Liver (tissue), 9 donors: ENCODE results near the gene SGIP1. TPM values are rescaled to one million over a fixed set of nuclear protein-coding genes. Genes with fewer than 3 reads are reported as not detected.

Experiments used
- DNase-seq: peaks from one replicate; pipeline ENCODE4 v3.0.0-alpha.2; 2017; ENCODE audit warnings: low spot score
- H3K27ac ChIP-seq, 2 donors: one replicate each; pipeline ENCODE4 v1.7.0; 2013; ENCODE audit warnings: inconsistent platforms in 2 of 2, low read length in 2 of 2, control low read depth in 1 of 2, low read depth in 1 of 2, mild to moderate bottlenecking in 1 of 2
- H3K27me3 ChIP-seq, 4 donors: one replicate each; pipeline versions ENCODE4 v1.6.1 to v1.7.0; 2013; ENCODE audit warnings: low read length in 3 of 4, inconsistent platforms in 1 of 4, mild to moderate bottlenecking in 1 of 4, moderate library complexity in 1 of 4; ENCODE audit not compliant: control insufficient read depth in 4 of 4, insufficient read depth in 4 of 4
- H3K36me3 ChIP-seq, 4 donors: one replicate each; pipeline versions ENCODE4 v1.6.1 to v1.7.0; 2013; ENCODE audit warnings: low read length in 3 of 4, mild to moderate bottlenecking in 3 of 4, low read depth in 1 of 4, moderate library complexity in 1 of 4; ENCODE audit not compliant: control insufficient read depth in 4 of 4, insufficient read depth in 3 of 4
- H3K4me1 ChIP-seq, 4 donors: one replicate each; pipeline versions ENCODE4 v1.6.1 to v1.7.0; 2013; ENCODE audit warnings: low read length in 3 of 4, mild to moderate bottlenecking in 3 of 4, moderate library complexity in 1 of 4; ENCODE audit not compliant: control insufficient read depth in 4 of 4, insufficient read depth in 4 of 4
- H3K4me3 ChIP-seq, 3 donors: one replicate each; pipeline versions ENCODE4 v1.6.1 to v1.7.0; 2013; ENCODE audit warnings: low read length in 3 of 3, control low read depth in 1 of 3, low read depth in 1 of 3, mild to moderate bottlenecking in 1 of 3
- H3K9ac ChIP-seq, 2 donors: one replicate each; pipeline ENCODE4 v1.7.0; 2013; ENCODE audit warnings: low read length in 2 of 2, mild to moderate bottlenecking in 2 of 2, moderate library complexity in 2 of 2, control low read depth in 1 of 2, low read depth in 1 of 2
- H3K9me3 ChIP-seq, 4 donors: one replicate each; pipeline versions ENCODE4 v1.6.1 to v1.7.0; 2013; ENCODE audit warnings: low read length in 3 of 4; ENCODE audit not compliant: control insufficient read depth in 4 of 4
- EGR1 ChIP-seq, 2 donors: IDR thresholded peaks; 2 replicates each; pipeline ENCODE4 v1.6.1; 2016 to 2018; ENCODE audit warnings: antibody characterized with exemption in 2 of 2, low read depth in 2 of 2
- FOXA1 ChIP-seq: IDR thresholded peaks from 2 replicates; pipeline ENCODE4 v1.6.1; 2016; ENCODE audit warnings: antibody characterized with exemption
- FOXA2 ChIP-seq: IDR thresholded peaks from 2 replicates; pipeline ENCODE4 v1.6.1; 2016; ENCODE audit warnings: antibody characterized with exemption
- GABPA ChIP-seq, 2 donors: IDR thresholded peaks in 1 of 2; conservative IDR thresholded peaks in 1 of 2; 2 replicates each; pipeline ENCODE4 v1.6.1; 2016; ENCODE audit warnings: antibody characterized with exemption in 2 of 2, mild to moderate bottlenecking in 1 of 2, moderate library complexity in 1 of 2
- HNF4A ChIP-seq, 2 donors: conservative IDR thresholded peaks; 2 replicates each; pipeline ENCODE4 v1.6.1; 2016; ENCODE audit warnings: antibody characterized with exemption in 2 of 2, mild to moderate bottlenecking in 2 of 2
- HNF4G ChIP-seq: IDR thresholded peaks from 2 replicates; pipeline ENCODE4 v1.6.1; 2016; ENCODE audit warnings: antibody characterized with exemption
- JUND ChIP-seq, 2 donors: IDR thresholded peaks; 2 replicates each; pipeline ENCODE4 v1.6.1; 2016; ENCODE audit warnings: antibody characterized with exemption in 2 of 2
- NR2F2 ChIP-seq: IDR thresholded peaks from 2 replicates; pipeline ENCODE4 v1.6.1; 2016; ENCODE audit warnings: antibody characterized with exemption
- RAD21 ChIP-seq, 2 donors: IDR thresholded peaks; 2 replicates each; pipeline ENCODE4 v1.6.1; 2016; ENCODE audit warnings: antibody characterized with exemption in 2 of 2, mild to moderate bottlenecking in 2 of 2
- RXRA ChIP-seq, 2 donors: IDR thresholded peaks; 2 replicates each; pipeline ENCODE4 v1.6.1; 2017 to 2018; ENCODE audit warnings: antibody characterized with exemption in 2 of 2, mild to moderate bottlenecking in 1 of 2
- SP1 ChIP-seq: IDR thresholded peaks from 2 replicates; pipeline ENCODE4 v1.6.1; 2018; ENCODE audit warnings: antibody characterized with exemption, mild to moderate bottlenecking
- TAF1 ChIP-seq: conservative IDR thresholded peaks from 2 replicates; pipeline ENCODE4 v1.6.1; 2016; ENCODE audit warnings: antibody characterized with exemption, mild to moderate bottlenecking
- YY1 ChIP-seq: IDR thresholded peaks from 2 replicates; pipeline ENCODE4 v1.6.1; 2016; ENCODE audit warnings: antibody characterized with exemption, mild to moderate bottlenecking
- WGBS: extraction: QIAGEN DNeasy Blood & Tissue Kit; methylation state at CpG from one replicate; pipeline ENCODE4 v1.1.7; 2013; 5-methylcytosine and 5-hydroxymethylcytosine counted together
- polyA plus RNA-seq, 2 donors: library from polyadenylated mRNA; stranded (reverse) in 1 of 2; unstranded in 1 of 2; fragments of 200-250 nt in 1 of 2; fragments of >200 nt in 1 of 2; fragmentation: Nextera tagmentation in 1 of 2; extraction: Ambion mirVana in 1 of 2; gene quantifications; one replicate each; pipeline versions ENCODE4 v1.2.1 to v1.2.3, GENCODE V29; 2013 to 2015
- total RNA-seq, 2 donors: library from RNA; depleted of rRNA; stranded (reverse); fragments of >200 nt; gene quantifications; one replicate each; pipeline ENCODE4 v1.2.3, GENCODE V29; 2014
- TF ChIP-seq, protein P1 (sequence below): IDR thresholded peaks from 2 replicates; pipeline ENCODE4 v1.6.1; 2016; ENCODE audit warnings: antibody characterized with exemption, mild to moderate bottlenecking
- TF ChIP-seq, protein P2 (sequence below): IDR thresholded peaks from 2 replicates; pipeline ENCODE4 v1.6.1; 2016; ENCODE audit warnings: antibody characterized with exemption
- TF ChIP-seq, protein P3 (sequence below): IDR thresholded peaks from 2 replicates; pipeline ENCODE4 v1.6.1; 2016; ENCODE audit warnings: antibody characterized with exemption
- TF ChIP-seq, protein P4 (sequence below): fragments of 150-350 bp; IDR thresholded peaks from 2 replicates; pipeline ENCODE4 v1.5.1; 2017; ENCODE audit warnings: improper control_type of control experiment, low read depth, low read length; ENCODE audit not compliant: missing input control
- TF ChIP-seq, protein P5 (sequence below): IDR thresholded peaks from 2 replicates; pipeline ENCODE4 v1.6.1; 2016; ENCODE audit warnings: antibody characterized with exemption
- donor health status: healthy.
- donor health status: healthy.
- donor health status: healthy.
- donor health status: healthy.
- donor health status: healthy.

The SGIP1 gene
- total and polyA plus RNA-seq, 4 donors = 0.09 to 2.5 (median 0.38) TPM

DNA sequence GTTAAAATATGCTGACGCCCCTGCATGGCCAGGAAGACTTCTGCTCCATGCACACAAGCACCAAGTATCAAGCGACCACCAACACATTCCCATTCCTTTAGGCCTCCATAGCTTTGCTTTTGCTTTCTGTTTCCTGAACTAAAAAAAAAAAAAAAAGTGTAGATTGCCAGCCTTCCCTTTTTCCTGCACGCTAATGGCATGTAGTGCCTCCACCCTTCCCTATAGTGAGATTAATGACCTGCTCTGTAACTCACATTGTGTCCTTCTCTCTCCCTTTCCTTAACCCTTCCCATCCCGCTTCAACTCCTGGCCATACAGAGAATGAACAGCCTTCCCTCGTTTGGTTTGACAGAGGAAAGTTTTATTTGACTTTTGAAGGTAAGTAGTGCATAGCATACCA is 161.2 kb downstream of the SGIP1 start:
- WGBS = 73% methylated on average over 5 of the region's 5 CpGs
- H3K27ac ChIP-seq = peak overlapping the region in 1 of 2 donors; percentile 7
- no peaks in the 10 kb centered on the region for H3K9me3 ChIP-seq
- H3K4me1 ChIP-seq = no peaks in the 10 kb centered on the region
- H3K9ac ChIP-seq = no peak overlapping the region
- H3K4me3 ChIP-seq = no peak overlapping the region
- no peaks in the 10 kb centered on the region for H3K27me3 ChIP-seq
- no peak for DNase-seq
- no peaks in the 10 kb centered on the region for H3K36me3 ChIP-seq
- TF ChIP-seq, protein P1, sequence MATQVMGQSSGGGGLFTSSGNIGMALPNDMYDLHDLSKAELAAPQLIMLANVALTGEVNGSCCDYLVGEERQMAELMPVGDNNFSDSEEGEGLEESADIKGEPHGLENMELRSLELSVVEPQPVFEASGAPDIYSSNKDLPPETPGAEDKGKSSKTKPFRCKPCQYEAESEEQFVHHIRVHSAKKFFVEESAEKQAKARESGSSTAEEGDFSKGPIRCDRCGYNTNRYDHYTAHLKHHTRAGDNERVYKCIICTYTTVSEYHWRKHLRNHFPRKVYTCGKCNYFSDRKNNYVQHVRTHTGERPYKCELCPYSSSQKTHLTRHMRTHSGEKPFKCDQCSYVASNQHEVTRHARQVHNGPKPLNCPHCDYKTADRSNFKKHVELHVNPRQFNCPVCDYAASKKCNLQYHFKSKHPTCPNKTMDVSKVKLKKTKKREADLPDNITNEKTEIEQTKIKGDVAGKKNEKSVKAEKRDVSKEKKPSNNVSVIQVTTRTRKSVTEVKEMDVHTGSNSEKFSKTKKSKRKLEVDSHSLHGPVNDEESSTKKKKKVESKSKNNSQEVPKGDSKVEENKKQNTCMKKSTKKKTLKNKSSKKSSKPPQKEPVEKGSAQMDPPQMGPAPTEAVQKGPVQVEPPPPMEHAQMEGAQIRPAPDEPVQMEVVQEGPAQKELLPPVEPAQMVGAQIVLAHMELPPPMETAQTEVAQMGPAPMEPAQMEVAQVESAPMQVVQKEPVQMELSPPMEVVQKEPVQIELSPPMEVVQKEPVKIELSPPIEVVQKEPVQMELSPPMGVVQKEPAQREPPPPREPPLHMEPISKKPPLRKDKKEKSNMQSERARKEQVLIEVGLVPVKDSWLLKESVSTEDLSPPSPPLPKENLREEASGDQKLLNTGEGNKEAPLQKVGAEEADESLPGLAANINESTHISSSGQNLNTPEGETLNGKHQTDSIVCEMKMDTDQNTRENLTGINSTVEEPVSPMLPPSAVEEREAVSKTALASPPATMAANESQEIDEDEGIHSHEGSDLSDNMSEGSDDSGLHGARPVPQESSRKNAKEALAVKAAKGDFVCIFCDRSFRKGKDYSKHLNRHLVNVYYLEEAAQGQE = no peak
- TF ChIP-seq RAD21 (IDR thresholded peaks at IDR 0.05) (no peak), RXRA (IDR thresholded peaks at IDR 0.05) (no peak), FOXA2 (no peak), GABPA (IDR thresholded peaks at IDR 0.05 in 1 of 2, conservative IDR thresholded peaks at IDR 0.05 in 1 of 2) (no peak), FOXA1 (no peak), YY1 (no peak), HNF4A (conservative IDR thresholded peaks at IDR 0.05) (no peak), NR2F2 (no peak), TAF1 (no peak), EGR1 (IDR thresholded peaks at IDR 0.05; ENCODE audit: low read depth in 2 of 2) (no peak), JUND (IDR thresholded peaks at IDR 0.05) (no peak), SP1 (no peak), HNF4G (no peak)
- TF ChIP-seq, protein P2, sequence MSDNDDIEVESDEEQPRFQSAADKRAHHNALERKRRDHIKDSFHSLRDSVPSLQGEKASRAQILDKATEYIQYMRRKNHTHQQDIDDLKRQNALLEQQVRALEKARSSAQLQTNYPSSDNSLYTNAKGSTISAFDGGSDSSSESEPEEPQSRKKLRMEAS = no peak
- TF ChIP-seq, protein P3, sequence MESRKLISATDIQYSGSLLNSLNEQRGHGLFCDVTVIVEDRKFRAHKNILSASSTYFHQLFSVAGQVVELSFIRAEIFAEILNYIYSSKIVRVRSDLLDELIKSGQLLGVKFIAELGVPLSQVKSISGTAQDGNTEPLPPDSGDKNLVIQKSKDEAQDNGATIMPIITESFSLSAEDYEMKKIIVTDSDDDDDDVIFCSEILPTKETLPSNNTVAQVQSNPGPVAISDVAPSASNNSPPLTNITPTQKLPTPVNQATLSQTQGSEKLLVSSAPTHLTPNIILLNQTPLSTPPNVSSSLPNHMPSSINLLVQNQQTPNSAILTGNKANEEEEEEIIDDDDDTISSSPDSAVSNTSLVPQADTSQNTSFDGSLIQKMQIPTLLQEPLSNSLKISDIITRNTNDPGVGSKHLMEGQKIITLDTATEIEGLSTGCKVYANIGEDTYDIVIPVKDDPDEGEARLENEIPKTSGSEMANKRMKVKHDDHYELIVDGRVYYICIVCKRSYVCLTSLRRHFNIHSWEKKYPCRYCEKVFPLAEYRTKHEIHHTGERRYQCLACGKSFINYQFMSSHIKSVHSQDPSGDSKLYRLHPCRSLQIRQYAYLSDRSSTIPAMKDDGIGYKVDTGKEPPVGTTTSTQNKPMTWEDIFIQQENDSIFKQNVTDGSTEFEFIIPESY = no peak
- TF ChIP-seq, protein P4, sequence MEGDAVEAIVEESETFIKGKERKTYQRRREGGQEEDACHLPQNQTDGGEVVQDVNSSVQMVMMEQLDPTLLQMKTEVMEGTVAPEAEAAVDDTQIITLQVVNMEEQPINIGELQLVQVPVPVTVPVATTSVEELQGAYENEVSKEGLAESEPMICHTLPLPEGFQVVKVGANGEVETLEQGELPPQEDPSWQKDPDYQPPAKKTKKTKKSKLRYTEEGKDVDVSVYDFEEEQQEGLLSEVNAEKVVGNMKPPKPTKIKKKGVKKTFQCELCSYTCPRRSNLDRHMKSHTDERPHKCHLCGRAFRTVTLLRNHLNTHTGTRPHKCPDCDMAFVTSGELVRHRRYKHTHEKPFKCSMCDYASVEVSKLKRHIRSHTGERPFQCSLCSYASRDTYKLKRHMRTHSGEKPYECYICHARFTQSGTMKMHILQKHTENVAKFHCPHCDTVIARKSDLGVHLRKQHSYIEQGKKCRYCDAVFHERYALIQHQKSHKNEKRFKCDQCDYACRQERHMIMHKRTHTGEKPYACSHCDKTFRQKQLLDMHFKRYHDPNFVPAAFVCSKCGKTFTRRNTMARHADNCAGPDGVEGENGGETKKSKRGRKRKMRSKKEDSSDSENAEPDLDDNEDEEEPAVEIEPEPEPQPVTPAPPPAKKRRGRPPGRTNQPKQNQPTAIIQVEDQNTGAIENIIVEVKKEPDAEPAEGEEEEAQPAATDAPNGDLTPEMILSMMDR = no peak
- TF ChIP-seq, protein P5, sequence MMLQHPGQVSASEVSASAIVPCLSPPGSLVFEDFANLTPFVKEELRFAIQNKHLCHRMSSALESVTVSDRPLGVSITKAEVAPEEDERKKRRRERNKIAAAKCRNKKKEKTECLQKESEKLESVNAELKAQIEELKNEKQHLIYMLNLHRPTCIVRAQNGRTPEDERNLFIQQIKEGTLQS = no peak
